ENCODE data around the gene TBCK.

DNA sequence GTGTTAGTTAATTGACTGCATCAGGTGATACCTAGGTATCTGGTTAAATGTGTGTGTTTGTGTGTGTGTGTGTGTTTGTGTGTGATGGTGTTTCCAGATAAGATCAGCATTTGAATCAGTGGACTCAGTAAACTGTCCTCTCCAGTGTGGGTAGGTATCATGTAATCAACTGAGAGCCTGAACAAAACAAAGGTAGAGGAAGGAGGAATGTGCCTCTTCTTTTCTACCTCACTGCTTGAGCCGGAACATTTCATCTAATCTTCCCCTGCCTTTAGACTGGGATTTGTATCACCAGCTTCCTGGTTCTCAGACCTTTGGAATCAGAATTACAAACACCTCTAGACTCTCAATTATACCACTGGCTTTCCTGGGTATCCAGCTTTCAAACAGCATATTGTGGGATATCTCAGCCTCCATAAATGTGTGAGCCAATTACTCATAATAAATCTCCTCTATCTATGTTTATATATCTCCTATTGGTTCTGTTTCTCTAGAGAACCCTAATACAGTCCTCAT, 120.5 kb downstream of the TBCK start:
- TF ChIP-seq POLR2A (IDR thresholded peaks at IDR 0.05; ENCODE audit: low read depth, low read length) (no peak), TAF1 (IDR thresholded peaks at IDR 0.05; ENCODE audit: low read depth, low read length) (no peak), PAX5 (IDR thresholded peaks at IDR 0.05; ENCODE audit: insufficient read depth, low read length, severe bottlenecking) (no peak), POLR2AphosphoS5 (IDR thresholded peaks at IDR 0.05; ENCODE audit: low read depth, low read length) (no peak)
